Neural cell (in vitro differentiated cells): ENCODE results near the gene SLC17A5. TPM values are rescaled to one million over a fixed set of nuclear protein-coding genes. Genes with fewer than 3 reads are reported as not detected.

Source experiments
- H2AFZ ChIP-seq: fragments of 200-600, 300-800 bp; sonication (generic), shearing (Covaris generic); 2 replicates; pipeline ENCODE4 v1.6.0; 2014; ENCODE audit warnings: low read depth, mild to moderate bottlenecking, antibody characterized with exemption, low read length, moderate library complexity
- H3F3A ChIP-seq: fragments of 200-600 bp; shearing (Covaris generic); 2 replicates; pipeline ENCODE4 v1.6.1; 2016; ENCODE audit warnings: mild to moderate bottlenecking, moderate library complexity, mixed read lengths, antibody characterized with exemption, low read length; ENCODE audit not compliant: insufficient read depth, poor library complexity, severe bottlenecking
- H3K27ac ChIP-seq: fragments of 200-600, 300-800 bp; sonication (generic), shearing (Covaris generic); 2 replicates; pipeline ENCODE4 v1.5.1; 2014; ENCODE audit warnings: mild to moderate bottlenecking, low read length, moderate library complexity
- H3K27me3 ChIP-seq: fragments of 300-800, 200-600 bp; sonication (generic), shearing (Covaris generic); 2 replicates; pipeline ENCODE4 v1.6.0; 2014; ENCODE audit warnings: mild to moderate bottlenecking, low read depth, low read length, moderate library complexity; ENCODE audit not compliant: insufficient read depth
- H3K36me3 ChIP-seq: fragments of 300-800, 200-600 bp; sonication (generic), shearing (Covaris generic); 2 replicates; pipeline ENCODE4 v1.5.1; 2014; ENCODE audit warnings: mild to moderate bottlenecking, antibody characterized with exemption, low read length, moderate library complexity; ENCODE audit not compliant: insufficient read depth
- H3K4me2 ChIP-seq: fragments of 300-800, 200-600 bp; sonication (generic), shearing (Covaris generic); 2 replicates; pipeline ENCODE4 v1.6.0; 2014; ENCODE audit warnings: mild to moderate bottlenecking, low read length
- H3K4me3 ChIP-seq: fragments of 300-800, 200-600 bp; sonication (generic), shearing (Covaris generic); 2 replicates; pipeline ENCODE4 v1.5.1; 2014; ENCODE audit warnings: mild to moderate bottlenecking, low read length, moderate library complexity
- H3K79me2 ChIP-seq: fragments of 200-600 bp; shearing (Covaris generic); replicated peaks from 2 replicates; pipeline ENCODE4 v1.6.0; 2014; ENCODE audit warnings: mild to moderate bottlenecking, low read length, moderate library complexity; ENCODE audit not compliant: insufficient read depth
- H3K9ac ChIP-seq: fragments of 300-800, 200-600 bp; sonication (generic), shearing (Covaris generic); 2 replicates; pipeline ENCODE4 v1.6.1; 2016; ENCODE audit warnings: mild to moderate bottlenecking, low read length, mixed read lengths
- H3K9me2 ChIP-seq: fragments of 200-600 bp; shearing (Covaris generic); 2 replicates; pipeline ENCODE4 v1.6.1; 2016; ENCODE audit warnings: mild to moderate bottlenecking, low read length, mixed read lengths; ENCODE audit not compliant: insufficient read depth
- H3K9me3 ChIP-seq: fragments of 200-600, 300-800 bp; sonication (generic), shearing (Covaris generic); 2 replicates; pipeline ENCODE4 v1.6.1; 2016; ENCODE audit warnings: mild to moderate bottlenecking, mixed run types, low read length, moderate library complexity, mixed read lengths
- H4K20me1 ChIP-seq: fragments of 200-600 bp; shearing (Covaris generic); 2 replicates; pipeline ENCODE4 v1.6.1; 2016; ENCODE audit warnings: mild to moderate bottlenecking, mixed run types; ENCODE audit not compliant: insufficient read depth
- CTCF ChIP-seq: fragments of 450-650 bp; IDR thresholded peaks from 2 replicates; pipeline ENCODE4 v1.5.1; 2014; ENCODE audit warnings: antibody characterized with exemption, mild to moderate bottlenecking, moderate library complexity; ENCODE audit not compliant: poor library complexity, severe bottlenecking
- EP300 ChIP-seq: fragments of 450-650 bp; conservative IDR thresholded peaks from 2 replicates; pipeline ENCODE4 v1.6.1; 2014; ENCODE audit warnings: antibody characterized with exemption, mild to moderate bottlenecking, moderate library complexity; ENCODE audit not compliant: poor library complexity, severe bottlenecking
- EZH2 ChIP-seq: fragments of 200-600, 300-800 bp; shearing (Covaris generic), sonication (generic); IDR thresholded peaks from 2 replicates; pipeline ENCODE4 v1.6.1; 2014; ENCODE audit warnings: antibody characterized with exemption, low read length, borderline replicate concordance, mild to moderate bottlenecking; ENCODE audit not compliant: insufficient read depth, poor library complexity, severe bottlenecking
- MXI1 ChIP-seq: fragments of 450-650 bp; conservative IDR thresholded peaks from 2 replicates; pipeline ENCODE4 v1.6.1; 2014; ENCODE audit warnings: antibody characterized with exemption, mild to moderate bottlenecking; ENCODE audit not compliant: poor library complexity, severe bottlenecking
- POLR2AphosphoS5 ChIP-seq: IDR thresholded peaks from 2 replicates; pipeline ENCODE4 v1.6.1; 2012
- RAD21 ChIP-seq: fragments of 450-650 bp; conservative IDR thresholded peaks from 2 replicates; pipeline ENCODE4 v1.6.1; 2014; ENCODE audit warnings: antibody characterized with exemption, mild to moderate bottlenecking, moderate library complexity
- REST ChIP-seq: IDR thresholded peaks from 2 replicates; pipeline ENCODE4 v1.6.1; 2012; ENCODE audit warnings: borderline replicate concordance
- SMC3 ChIP-seq: fragments of 450-650 bp; conservative IDR thresholded peaks from 2 replicates; pipeline ENCODE4 v1.6.1; 2014; ENCODE audit warnings: antibody characterized with exemption, mild to moderate bottlenecking, moderate library complexity; ENCODE audit not compliant: poor library complexity
- TAF1 ChIP-seq: IDR thresholded peaks from 2 replicates; pipeline ENCODE4 v1.6.1; 2012; ENCODE audit warnings: low read depth
- polyA plus RNA-seq: library from polyadenylated mRNA; depleted of rRNA; stranded (reverse); fragments of >200 nt; gene quantifications from 2 replicates; pipeline ENCODE4 v1.2.3, GENCODE V29; 2014

The SLC17A5 gene
- polyA plus RNA-seq, 1 donor from 2014 or later, result 12.3 TPM

GRCh38 chr6:73610444-73611275 is 43.1 kb downstream of the SLC17A5 start:
- Histone ChIP-seq H3K4me2 (no peak overlapping the region), H3K9ac (no peak overlapping the region), H3F3A (no peaks in the 10 kb centered on the region), H4K20me1 (no peaks in the 10 kb centered on the region), H3K79me2 (no peaks in the 10 kb centered on the region), H3K27me3 (no peaks in the 10 kb centered on the region), H3K27ac (no peak overlapping the region), H3K9me2 (no peaks in the 10 kb centered on the region), H3K4me3 (no peak overlapping the region), H3K9me3 (no peaks in the 10 kb centered on the region), H2AFZ (no peak overlapping the region), H3K36me3 (no peaks in the 10 kb centered on the region)
- TF ChIP-seq EZH2 (no peak), CTCF (peak; percentile 75), SMC3 (peak; percentile 75), POLR2AphosphoS5 (no peak), TAF1 (no peak), MXI1 (no peak), RAD21 (peak; percentile 79), REST (no peak), EP300 (no peak)

GRCh38 chr6:73608761-73609160 is 45.0 kb downstream of the SLC17A5 start:
- Histone ChIP-seq H3K9me3 (no peaks in the 10 kb centered on the region), H3K79me2 (no peaks in the 10 kb centered on the region), H3K9me2 (no peaks in the 10 kb centered on the region), H3F3A (no peaks in the 10 kb centered on the region), H4K20me1 (no peaks in the 10 kb centered on the region), H3K27me3 (no peaks in the 10 kb centered on the region), H3K4me2 (no peak overlapping the region), H3K9ac (no peak overlapping the region), H3K36me3 (no peaks in the 10 kb centered on the region), H2AFZ (no peak overlapping the region), H3K27ac (no peak overlapping the region), H3K4me3 (no peak overlapping the region)
- TF ChIP-seq EP300, result no peak
- no peak for TF ChIP-seq RAD21
- no peak for TF ChIP-seq TAF1
- no peak for TF ChIP-seq POLR2AphosphoS5
- no peak for TF ChIP-seq REST
- no peak for TF ChIP-seq CTCF
- TF ChIP-seq SMC3, result no peak
- TF ChIP-seq EZH2, result no peak
- TF ChIP-seq MXI1, result no peak
